ENCODE results near the gene POU3F1. TPM values are rescaled to one million over a fixed set of nuclear protein-coding genes. Genes with fewer than 3 reads are reported as not detected.

Gene POU3F1
- polyA plus RNA-seq, 1 experiment: not detected

DNA sequence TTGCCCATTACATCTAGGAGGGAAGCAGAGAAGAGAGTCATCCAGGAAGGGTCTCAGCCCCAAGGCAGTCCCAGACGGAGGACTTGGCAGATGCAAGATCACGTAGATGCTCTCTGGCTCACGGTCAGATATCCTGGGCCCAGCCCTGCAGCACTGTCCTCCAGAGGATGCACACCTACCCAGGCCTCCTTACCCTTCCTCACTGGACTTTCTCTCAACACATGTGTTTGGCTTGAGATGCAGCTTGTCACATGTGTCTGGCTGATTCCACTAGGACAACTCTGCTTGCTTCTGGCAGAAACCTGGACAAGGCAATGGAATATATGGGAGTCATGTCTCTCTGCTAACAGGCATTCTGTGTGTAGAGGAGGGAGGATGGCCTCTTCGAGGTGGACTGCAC lies 32.4 kb upstream of the POU3F1 start:
- Histone ChIP-seq H3K27me3 (ENCODE audit: control insufficient read depth, insufficient read depth, low read length) (no peaks in the 10 kb centered on the region), H3K4me3 (ENCODE audit: low read depth, low read length) (no peak overlapping the region), H3K36me3 (ENCODE audit: control insufficient read depth, insufficient read depth, low read length) (no peaks in the 10 kb centered on the region)
- no peak for DNase-seq (ENCODE audit: low read depth)
- ChIA-PET CTCF (no interaction called here), POLR2A (no interaction called here)
- TF ChIP-seq, protein P1, sequence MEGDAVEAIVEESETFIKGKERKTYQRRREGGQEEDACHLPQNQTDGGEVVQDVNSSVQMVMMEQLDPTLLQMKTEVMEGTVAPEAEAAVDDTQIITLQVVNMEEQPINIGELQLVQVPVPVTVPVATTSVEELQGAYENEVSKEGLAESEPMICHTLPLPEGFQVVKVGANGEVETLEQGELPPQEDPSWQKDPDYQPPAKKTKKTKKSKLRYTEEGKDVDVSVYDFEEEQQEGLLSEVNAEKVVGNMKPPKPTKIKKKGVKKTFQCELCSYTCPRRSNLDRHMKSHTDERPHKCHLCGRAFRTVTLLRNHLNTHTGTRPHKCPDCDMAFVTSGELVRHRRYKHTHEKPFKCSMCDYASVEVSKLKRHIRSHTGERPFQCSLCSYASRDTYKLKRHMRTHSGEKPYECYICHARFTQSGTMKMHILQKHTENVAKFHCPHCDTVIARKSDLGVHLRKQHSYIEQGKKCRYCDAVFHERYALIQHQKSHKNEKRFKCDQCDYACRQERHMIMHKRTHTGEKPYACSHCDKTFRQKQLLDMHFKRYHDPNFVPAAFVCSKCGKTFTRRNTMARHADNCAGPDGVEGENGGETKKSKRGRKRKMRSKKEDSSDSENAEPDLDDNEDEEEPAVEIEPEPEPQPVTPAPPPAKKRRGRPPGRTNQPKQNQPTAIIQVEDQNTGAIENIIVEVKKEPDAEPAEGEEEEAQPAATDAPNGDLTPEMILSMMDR (IDR thresholded peaks at IDR 0.05; ENCODE audit: insufficient read depth, low read depth, low read length): no peak

DNA sequence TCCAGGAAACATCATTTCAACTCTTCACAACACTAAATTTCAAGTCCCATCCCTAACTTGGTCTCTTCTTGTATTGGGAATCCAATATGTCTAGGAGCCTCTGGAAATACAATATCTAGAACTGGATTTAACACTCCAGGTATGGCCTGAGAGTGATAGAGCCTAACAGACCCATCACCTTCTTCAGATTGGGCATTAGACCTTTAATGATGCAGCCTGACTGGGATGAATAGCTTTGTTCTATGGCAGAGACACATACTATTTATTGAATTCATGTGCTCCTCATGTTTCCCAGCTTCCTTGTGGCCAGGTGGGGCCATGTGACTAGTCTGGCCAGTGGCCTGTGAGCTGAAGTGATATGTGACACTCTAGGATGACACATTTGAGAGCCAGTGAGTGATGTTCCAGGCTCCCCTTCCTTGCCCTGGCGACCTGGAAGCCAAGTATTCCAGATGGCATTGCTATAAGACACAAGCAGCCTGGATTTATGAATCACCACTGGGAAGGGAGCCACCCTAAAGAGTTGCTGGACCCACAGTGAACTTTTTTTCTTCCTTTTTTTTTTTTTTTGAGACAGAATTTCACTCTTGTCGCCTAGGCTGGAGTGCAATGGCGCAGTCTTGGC lies 31.0 kb upstream of the POU3F1 start:
- TF ChIP-seq, protein P1 (IDR thresholded peaks at IDR 0.05; ENCODE audit: insufficient read depth, low read depth, low read length): no peak
- POLR2A ChIA-PET: no interaction called here
- no peaks in the 10 kb centered on the region for H3K36me3 ChIP-seq (ENCODE audit: control insufficient read depth, insufficient read depth, low read length)
- CTCF ChIA-PET: no interaction called here
- no peaks in the 10 kb centered on the region for H3K27me3 ChIP-seq (ENCODE audit: control insufficient read depth, insufficient read depth, low read length)
- no peak overlapping the region for H3K4me3 ChIP-seq (ENCODE audit: low read depth, low read length)
- no peak for DNase-seq (ENCODE audit: low read depth)

GRCh38 chr1:38076455-38076854 lies 29.9 kb upstream of the POU3F1 start:
- H3K4me3 ChIP-seq (ENCODE audit: low read depth, low read length): no peak overlapping the region
- no peaks in the 10 kb centered on the region for H3K36me3 ChIP-seq (ENCODE audit: control insufficient read depth, insufficient read depth, low read length)
- TF ChIP-seq, protein P1 (IDR thresholded peaks at IDR 0.05; ENCODE audit: insufficient read depth, low read depth, low read length): no peak
- no peaks in the 10 kb centered on the region for H3K27me3 ChIP-seq (ENCODE audit: control insufficient read depth, insufficient read depth, low read length)
- ChIA-PET POLR2A (no interaction called here), CTCF (no interaction called here)
- no peak for DNase-seq (ENCODE audit: low read depth)

GRCh38 chr1:38076038-38076437 lies 29.4 kb upstream of the POU3F1 start:
- POLR2A ChIA-PET: no interaction called here
- CTCF ChIA-PET: no interaction called here

GRCh38 chr1:38075191-38075590 lies 28.6 kb upstream of the POU3F1 start:
- Histone ChIP-seq H3K4me3 (ENCODE audit: low read depth, low read length) (no peak overlapping the region), H3K36me3 (ENCODE audit: control insufficient read depth, insufficient read depth, low read length) (no peaks in the 10 kb centered on the region), H3K27me3 (ENCODE audit: control insufficient read depth, insufficient read depth, low read length) (peaks cover 6% of the 10 kb centered on the region)
- no peak for DNase-seq (ENCODE audit: low read depth)
- ChIA-PET POLR2A (no interaction called here), CTCF (no interaction called here)
- TF ChIP-seq, protein P1 (IDR thresholded peaks at IDR 0.05; ENCODE audit: insufficient read depth, low read depth, low read length): no peak

More at GRCh38 chr1:38076038-38076437, 29.4 kb upstream of the POU3F1 start:
- H3K36me3 ChIP-seq (ENCODE audit: control insufficient read depth, insufficient read depth, low read length): no peaks in the 10 kb centered on the region
- no peak overlapping the region for H3K4me3 ChIP-seq (ENCODE audit: low read depth, low read length)
- DNase-seq (ENCODE audit: low read depth): no peak
- H3K27me3 ChIP-seq (ENCODE audit: control insufficient read depth, insufficient read depth, low read length): peaks cover 2% of the 10 kb centered on the region
- TF ChIP-seq, protein P1 (IDR thresholded peaks at IDR 0.05; ENCODE audit: insufficient read depth, low read depth, low read length): no peak

Data from BJ (cell line).